Trophoblast cell (in vitro differentiated cells and primary cell): ENCODE data around the gene P3H3.

ENCODE experiments used
- DNase-seq, 2 donors: peaks; one replicate each; pipeline ENCODE4 v3.0.0-alpha.2; 2016
- H2AFZ ChIP-seq: 2 replicates; pipeline ENCODE4 v1.6.1; 2013; ENCODE audit warnings: low read length, moderate library complexity, mild to moderate bottlenecking; ENCODE audit not compliant: insufficient read depth, poor library complexity
- H2AK5ac ChIP-seq: 2 replicates; pipeline ENCODE4 v1.6.1; 2013; ENCODE audit warnings: mild to moderate bottlenecking, low read length
- H2BK120ac ChIP-seq: 2 replicates; pipeline ENCODE4 v1.6.1; 2013; ENCODE audit warnings: low read length, mild to moderate bottlenecking, moderate library complexity; ENCODE audit not compliant: insufficient read depth, poor library complexity
- H2BK12ac ChIP-seq: 2 replicates; pipeline ENCODE4 v1.6.1; 2013; ENCODE audit warnings: mild to moderate bottlenecking, low read length, moderate library complexity
- H2BK5ac ChIP-seq: 2 replicates; pipeline ENCODE4 v1.6.1; 2013; ENCODE audit warnings: low read length, low read depth, moderate library complexity, mild to moderate bottlenecking; ENCODE audit not compliant: poor library complexity
- H3K14ac ChIP-seq: 2 replicates; pipeline ENCODE4 v1.6.1; 2013; ENCODE audit warnings: mild to moderate bottlenecking, low read length
- H3K18ac ChIP-seq: 2 replicates; pipeline ENCODE4 v1.6.1; 2013; ENCODE audit warnings: mild to moderate bottlenecking, low read length
- H3K23ac ChIP-seq: 2 replicates; pipeline ENCODE4 v1.6.1; 2013; ENCODE audit warnings: low read length
- H3K27ac ChIP-seq: 2 replicates; pipeline ENCODE4 v1.5.1; 2013; ENCODE audit warnings: low read depth, mild to moderate bottlenecking, inconsistent platforms, low read length, moderate library complexity
- H3K27me3 ChIP-seq: 2 replicates; pipeline ENCODE4 v1.6.1; 2013; ENCODE audit warnings: inconsistent platforms, mild to moderate bottlenecking, low read length, moderate library complexity; ENCODE audit not compliant: insufficient read depth
- H3K36me3 ChIP-seq, 2 experiments: 1 replicate in 1 of 2; 2 replicates in 1 of 2; pipeline ENCODE4 v1.6.1; 2013; ENCODE audit warnings: low read length in 2 of 2, mild to moderate bottlenecking in 2 of 2, moderate library complexity in 1 of 2; ENCODE audit not compliant: insufficient read depth in 2 of 2, control insufficient read depth in 1 of 2
- H3K4ac ChIP-seq: 2 replicates; pipeline ENCODE4 v1.6.1; 2013; ENCODE audit warnings: low read depth, mild to moderate bottlenecking, low read length, moderate library complexity
- H3K4me1 ChIP-seq, 2 experiments: 1 replicate in 1 of 2; 2 replicates in 1 of 2; pipeline ENCODE4 v1.6.1; 2013; ENCODE audit warnings: low read length in 2 of 2, mild to moderate bottlenecking in 2 of 2, moderate library complexity in 1 of 2; ENCODE audit not compliant: insufficient read depth in 2 of 2, control insufficient read depth in 1 of 2
- H3K4me2 ChIP-seq: 2 replicates; pipeline ENCODE4 v1.6.1; 2013; ENCODE audit warnings: inconsistent platforms, mild to moderate bottlenecking, low read length, moderate library complexity
- H3K4me3 ChIP-seq: 2 replicates; pipeline ENCODE4 v1.5.1; 2013; ENCODE audit warnings: mild to moderate bottlenecking, low read depth, low read length, inconsistent platforms
- H3K79me1 ChIP-seq: one replicate; pipeline ENCODE4 v1.6.1; 2013; ENCODE audit warnings: low read length
- H3K79me2 ChIP-seq: 2 replicates; pipeline ENCODE4 v1.6.1; 2013; ENCODE audit warnings: low read length, mild to moderate bottlenecking; ENCODE audit not compliant: control insufficient read depth, insufficient read depth, poor library complexity
- H3K9ac ChIP-seq: 2 replicates; pipeline ENCODE4 v1.6.1; 2013; ENCODE audit warnings: mild to moderate bottlenecking, low read length
- H3K9me3 ChIP-seq: 2 replicates; pipeline ENCODE4 v1.6.1; 2013; ENCODE audit warnings: low read depth, mild to moderate bottlenecking, control low read depth, inconsistent platforms, low read length; ENCODE audit not compliant: insufficient read depth
- H4K12ac ChIP-seq: 2 replicates; pipeline ENCODE4 v1.6.1; 2013; ENCODE audit warnings: low read depth, mild to moderate bottlenecking, low read length, moderate library complexity
- H4K8ac ChIP-seq: 2 replicates; pipeline ENCODE4 v1.6.1; 2013; ENCODE audit warnings: low read depth, mild to moderate bottlenecking, low read length, moderate library complexity
- H4K91ac ChIP-seq: one replicate; pipeline ENCODE4 v1.6.1; 2013; ENCODE audit warnings: low read depth, mild to moderate bottlenecking, low read length, moderate library complexity
- WGBS: extraction: QIAGEN DNeasy Blood & Tissue Kit; methylation state at CpG from one replicate; pipeline ENCODE4 v1.1.7; 2013; ENCODE audit warnings: missing lambda C conversion rate; ENCODE audit not compliant: insufficient read length, insufficient coverage; ENCODE audit errors: extremely low coverage; 5-methylcytosine and 5-hydroxymethylcytosine counted together

The P3H3 gene

GRCh38 chr12:6809056-6809455 is 19.2 kb upstream of the P3H3 start:
- no peak overlapping the region for H3K9ac ChIP-seq
- no peak overlapping the region for H2AK5ac ChIP-seq
- H3K4ac ChIP-seq = no peak overlapping the region
- H4K12ac ChIP-seq = no peak overlapping the region
- H3K14ac ChIP-seq = no peak overlapping the region
- H3K27ac ChIP-seq = no peak overlapping the region
- H4K8ac ChIP-seq = no peak overlapping the region
- WGBS = no CpG with 5 or more reads among the region's 10 CpGs
- no peak for DNase-seq
- H3K9me3 ChIP-seq = no peaks in the 10 kb centered on the region
- H3K23ac ChIP-seq = no peak overlapping the region
- no peaks in the 10 kb centered on the region for H3K79me2 ChIP-seq
- no peak overlapping the region for H3K4me3 ChIP-seq
- H3K4me2 ChIP-seq = no peak overlapping the region
- H2BK120ac ChIP-seq = no peak overlapping the region
- H3K4me1 ChIP-seq = no peaks in the 10 kb centered on the region
- no peaks in the 10 kb centered on the region for H3K79me1 ChIP-seq
- no peaks in the 10 kb centered on the region for H3K36me3 ChIP-seq
- no peaks in the 10 kb centered on the region for H3K27me3 ChIP-seq
- H3K18ac ChIP-seq = no peak overlapping the region
- H2BK5ac ChIP-seq = no peak overlapping the region
- H4K91ac ChIP-seq = no peak overlapping the region
- H2BK12ac ChIP-seq = no peak overlapping the region
- H2AFZ ChIP-seq = no peak overlapping the region

- H3K14ac ChIP-seq = no peak overlapping the region
- no peaks in the 10 kb centered on the region for H3K27me3 ChIP-seq
- no peaks in the 10 kb centered on the region for H3K36me3 ChIP-seq
- H2AFZ ChIP-seq = no peak overlapping the region
- no peaks in the 10 kb centered on the region for H3K4me1 ChIP-seq
- H3K79me1 ChIP-seq = no peaks in the 10 kb centered on the region
- H2BK5ac ChIP-seq = no peak overlapping the region
- H3K9me3 ChIP-seq = no peaks in the 10 kb centered on the region
- H3K4me2 ChIP-seq = no peak overlapping the region
- no peak overlapping the region for H2BK120ac ChIP-seq
- no CpG with 5 or more reads among the region's 1 CpG for WGBS
- no peak overlapping the region for H4K91ac ChIP-seq
- no peak overlapping the region for H3K18ac ChIP-seq
- no peak overlapping the region for H3K4me3 ChIP-seq
- no peak overlapping the region for H3K23ac ChIP-seq
- DNase-seq = no peak
- H4K8ac ChIP-seq = no peak overlapping the region
- H3K9ac ChIP-seq = no peak overlapping the region
- no peak overlapping the region for H3K27ac ChIP-seq
- H2BK12ac ChIP-seq = no peak overlapping the region
- H4K12ac ChIP-seq = no peak overlapping the region
- H3K4ac ChIP-seq = no peak overlapping the region
- peak overlapping the region; percentile 35 for H2AK5ac ChIP-seq
- H3K79me2 ChIP-seq = no peaks in the 10 kb centered on the region
These were observed 17.4 kb upstream of the P3H3 start for GRCh38 chr12:6810758-6811157.

GRCh38 chr12:6813363-6813762 is 14.8 kb upstream of the P3H3 start:
- Histone ChIP-seq H3K4me1 (no peaks in the 10 kb centered on the region), H3K4ac (no peak overlapping the region), H3K79me2 (no peaks in the 10 kb centered on the region), H3K9me3 (peaks cover 5% of the 10 kb centered on the region), H2BK5ac (no peak overlapping the region), H2AFZ (no peak overlapping the region), H3K36me3 (no peaks in the 10 kb centered on the region), H3K18ac (no peak overlapping the region), H2BK120ac (no peak overlapping the region), H3K9ac (no peak overlapping the region), H2AK5ac (no peak overlapping the region), H2BK12ac (no peak overlapping the region), H3K4me2 (no peak overlapping the region), H3K79me1 (no peaks in the 10 kb centered on the region), H3K27me3 (no peaks in the 10 kb centered on the region), H4K8ac (no peak overlapping the region), H3K23ac (no peak overlapping the region), H3K27ac (no peak overlapping the region), H3K14ac (no peak overlapping the region), H4K12ac (no peak overlapping the region), H3K4me3 (no peak overlapping the region), H4K91ac (no peak overlapping the region)
- WGBS = no CpG with 5 or more reads among the region's 4 CpGs
- peak in 1 of 2 donors; percentile 22 for DNase-seq

- peaks cover 5% of the 10 kb centered on the region for H3K9me3 ChIP-seq
- no CpG with 5 or more reads among the region's 3 CpGs for WGBS
These were observed 11.6 kb upstream of the P3H3 start for GRCh38 chr12:6816598-6816997.

More at GRCh38 chr12:6816598-6816997, 11.6 kb upstream of the P3H3 start:
- no peak overlapping the region for H3K4me2 ChIP-seq
- no peak overlapping the region for H2AK5ac ChIP-seq
- no peak overlapping the region for H3K9ac ChIP-seq
- no peak overlapping the region for H3K14ac ChIP-seq
- no peak overlapping the region for H2AFZ ChIP-seq
- no peak overlapping the region for H3K4me3 ChIP-seq
- H3K18ac ChIP-seq = no peak overlapping the region
- peaks cover 3% of the 10 kb centered on the region for H3K79me1 ChIP-seq
- no peak overlapping the region for H4K91ac ChIP-seq
- no peak for DNase-seq
- no peak overlapping the region for H2BK12ac ChIP-seq
- peaks cover 4 to 5% of the 10 kb centered on the region in 2 experiments for H3K4me1 ChIP-seq
- no peak overlapping the region for H4K12ac ChIP-seq
- no peak overlapping the region for H4K8ac ChIP-seq
- H3K79me2 ChIP-seq = no peaks in the 10 kb centered on the region
- H2BK120ac ChIP-seq = no peak overlapping the region
- H3K23ac ChIP-seq = no peak overlapping the region
- H3K27ac ChIP-seq = no peak overlapping the region
- no peaks in the 10 kb centered on the region for H3K36me3 ChIP-seq
- no peak overlapping the region for H3K4ac ChIP-seq
- no peak overlapping the region for H2BK5ac ChIP-seq
- no peaks in the 10 kb centered on the region for H3K27me3 ChIP-seq
